ENCODE data around the gene CFAP61. TPM values are rescaled to one million over a fixed set of nuclear protein-coding genes. Genes with fewer than 3 reads are reported as not detected.

Gene CFAP61
- polyA plus RNA-seq, 1 of the 3 experiments (the other 2 are of a cell fraction) = 0.26 TPM

DNA sequence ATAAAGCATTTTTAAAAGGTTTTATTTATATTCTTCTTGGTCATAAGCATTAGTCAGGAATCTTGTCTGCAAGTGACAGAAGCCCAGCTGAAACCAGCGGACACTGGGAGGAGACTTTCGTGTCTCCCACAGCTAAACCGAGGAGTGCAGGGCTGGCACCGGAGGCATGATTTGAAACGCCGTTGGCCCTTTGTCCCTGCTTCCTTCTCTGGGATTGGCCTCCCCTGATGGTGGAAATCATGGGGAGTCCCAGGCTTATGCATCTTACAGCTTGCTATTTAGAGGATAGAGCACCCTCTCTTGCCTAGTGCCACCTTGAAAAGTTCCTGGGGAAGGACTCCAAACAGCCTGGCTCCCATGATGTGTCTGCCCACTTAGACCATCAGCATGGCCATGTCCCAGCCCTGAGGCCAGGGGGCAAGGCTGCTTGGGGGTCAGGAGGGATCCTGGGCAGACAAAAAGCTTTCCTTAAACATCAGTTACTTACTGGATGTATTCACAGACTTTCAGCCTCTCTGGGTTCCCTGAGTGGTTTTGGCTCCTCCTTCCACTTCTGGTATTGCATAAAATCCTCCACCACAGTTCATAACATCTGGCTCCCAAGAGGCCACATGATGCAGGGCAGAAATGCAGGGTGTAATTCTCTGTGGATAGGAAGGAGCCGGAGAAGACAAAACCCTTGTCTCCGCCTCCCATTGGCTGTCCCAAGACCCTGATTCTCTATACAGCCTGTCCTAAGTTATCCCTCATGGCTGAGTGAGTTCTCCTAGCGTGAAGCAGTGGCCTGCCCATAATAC lies 266.2 kb downstream of the CFAP61 start:
- no peaks in the 10 kb centered on the region for H3K36me3 ChIP-seq (replicated peaks in 1 of 2; ENCODE audit: control insufficient read depth in 1 of 2, insufficient read depth in 2 of 2, low read length in 1 of 2)
- no peak overlapping the region for H2AFZ ChIP-seq (ENCODE audit: low read depth)
- WGBS (ENCODE audit: low lambda C conversion rate) = 54% methylated on average over 9 of the region's 9 CpGs
- peaks cover 0 to 4% of the 10 kb centered on the region in 2 experiments; a peak in 1 of 4 replicates for H3K4me1 ChIP-seq (ENCODE audit: control insufficient read depth in 1 of 2, insufficient read depth in 2 of 2, low read depth in 1 of 2, low read length in 1 of 2)
- H3F3A ChIP-seq (replicated peaks; ENCODE audit: insufficient read depth) = no peaks in the 10 kb centered on the region
- H3K27ac ChIP-seq (ENCODE audit: low read depth in 2 of 2, low read length in 1 of 2) = no peak overlapping the region
- H3K4me2 ChIP-seq = no peak overlapping the region
- no peak for DNase-seq
- H3K9me3 ChIP-seq = no peaks in the 10 kb centered on the region
- ChIA-PET CTCF (no interaction called here), POLR2A (no interaction called here)
- no peaks in the 10 kb centered on the region for H3K27me3 ChIP-seq (ENCODE audit: insufficient read depth)
- H3K79me2 ChIP-seq (ENCODE audit: insufficient read depth) = no peaks in the 10 kb centered on the region
- H3K4me3 ChIP-seq (ENCODE audit: low read depth in 2 of 2, low read length in 1 of 2) = no peak overlapping the region
- H3K9me2 ChIP-seq = no peaks in the 10 kb centered on the region
- no peak overlapping the region for H3K9ac ChIP-seq
- TF ChIP-seq, protein P1, sequence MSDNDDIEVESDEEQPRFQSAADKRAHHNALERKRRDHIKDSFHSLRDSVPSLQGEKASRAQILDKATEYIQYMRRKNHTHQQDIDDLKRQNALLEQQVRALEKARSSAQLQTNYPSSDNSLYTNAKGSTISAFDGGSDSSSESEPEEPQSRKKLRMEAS (IDR thresholded peaks at IDR 0.05; ENCODE audit: low read depth) = no peak
- TF ChIP-seq EZH2phosphoT487 (IDR thresholded peaks at IDR 0.05; ENCODE audit: borderline replicate concordance, low read depth) = no peak
- H4K20me1 ChIP-seq (ENCODE audit: insufficient read depth) = no peaks in the 10 kb centered on the region

DNA sequence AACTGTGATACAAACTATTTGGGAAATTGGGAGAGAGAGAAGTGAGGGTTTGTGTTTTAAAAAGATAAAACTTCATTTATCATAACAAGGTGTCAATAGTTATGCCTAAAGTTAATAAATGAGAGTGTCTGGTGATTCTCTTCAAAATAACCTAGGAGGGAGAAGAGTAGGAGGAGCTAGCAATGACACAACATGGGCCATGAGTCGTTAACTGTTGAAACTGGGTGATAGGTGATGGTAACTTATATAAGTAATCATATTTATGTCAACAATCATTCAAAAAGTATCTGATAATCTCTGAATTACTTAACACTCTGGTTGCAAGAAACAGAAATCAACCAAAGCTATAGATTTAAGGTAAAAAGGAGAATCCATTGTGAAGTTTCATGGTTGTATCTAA lies 268.8 kb downstream of the CFAP61 start:
- no peak overlapping the region for H3K4me2 ChIP-seq
- H3K9me2 ChIP-seq = no peaks in the 10 kb centered on the region
- H3K9me3 ChIP-seq = no peaks in the 10 kb centered on the region
- H3K36me3 ChIP-seq (replicated peaks in 1 of 2; ENCODE audit: control insufficient read depth in 1 of 2, insufficient read depth in 2 of 2, low read length in 1 of 2) = no peaks in the 10 kb centered on the region
- H3K4me3 ChIP-seq (ENCODE audit: low read depth in 2 of 2, low read length in 1 of 2) = no peak overlapping the region
- no peaks in the 10 kb centered on the region for H3F3A ChIP-seq (replicated peaks; ENCODE audit: insufficient read depth)
- no peaks in the 10 kb centered on the region for H3K79me2 ChIP-seq (ENCODE audit: insufficient read depth)
- TF ChIP-seq CHD2 (IDR thresholded peaks at IDR 0.05; ENCODE audit: low read length, partially characterized antibody) (no peak), TCF12 (IDR thresholded peaks at IDR 0.05) (no peak), EP300 (IDR thresholded peaks at IDR 0.05; ENCODE audit: borderline replicate concordance in 1 of 2, low read depth in 1 of 2, low read length in 1 of 2) (no peak), NFIC (IDR thresholded peaks at IDR 0.05; ENCODE audit: borderline replicate concordance) (no peak), RFX5 (IDR thresholded peaks at IDR 0.05; ENCODE audit: low read length) (no peak), NRF1 (IDR thresholded peaks at IDR 0.05; ENCODE audit: low read depth, low read length) (no peak), POLR2AphosphoS5 (IDR thresholded peaks at IDR 0.05; ENCODE audit: low read depth, low read length) (no peak), SMC3 (IDR thresholded peaks at IDR 0.05; ENCODE audit: low read depth, low read length) (no peak), RAD21 (IDR thresholded peaks at IDR 0.05; ENCODE audit: low read length) (no peak), JUND (IDR thresholded peaks at IDR 0.05) (no peak)
- TF ChIP-seq, protein P2, sequence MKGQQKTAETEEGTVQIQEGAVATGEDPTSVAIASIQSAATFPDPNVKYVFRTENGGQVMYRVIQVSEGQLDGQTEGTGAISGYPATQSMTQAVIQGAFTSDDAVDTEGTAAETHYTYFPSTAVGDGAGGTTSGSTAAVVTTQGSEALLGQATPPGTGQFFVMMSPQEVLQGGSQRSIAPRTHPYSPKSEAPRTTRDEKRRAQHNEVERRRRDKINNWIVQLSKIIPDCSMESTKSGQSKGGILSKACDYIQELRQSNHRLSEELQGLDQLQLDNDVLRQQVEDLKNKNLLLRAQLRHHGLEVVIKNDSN (IDR thresholded peaks at IDR 0.05; ENCODE audit: borderline replicate concordance, low read depth) = no peak
- TF ChIP-seq, protein P3, sequence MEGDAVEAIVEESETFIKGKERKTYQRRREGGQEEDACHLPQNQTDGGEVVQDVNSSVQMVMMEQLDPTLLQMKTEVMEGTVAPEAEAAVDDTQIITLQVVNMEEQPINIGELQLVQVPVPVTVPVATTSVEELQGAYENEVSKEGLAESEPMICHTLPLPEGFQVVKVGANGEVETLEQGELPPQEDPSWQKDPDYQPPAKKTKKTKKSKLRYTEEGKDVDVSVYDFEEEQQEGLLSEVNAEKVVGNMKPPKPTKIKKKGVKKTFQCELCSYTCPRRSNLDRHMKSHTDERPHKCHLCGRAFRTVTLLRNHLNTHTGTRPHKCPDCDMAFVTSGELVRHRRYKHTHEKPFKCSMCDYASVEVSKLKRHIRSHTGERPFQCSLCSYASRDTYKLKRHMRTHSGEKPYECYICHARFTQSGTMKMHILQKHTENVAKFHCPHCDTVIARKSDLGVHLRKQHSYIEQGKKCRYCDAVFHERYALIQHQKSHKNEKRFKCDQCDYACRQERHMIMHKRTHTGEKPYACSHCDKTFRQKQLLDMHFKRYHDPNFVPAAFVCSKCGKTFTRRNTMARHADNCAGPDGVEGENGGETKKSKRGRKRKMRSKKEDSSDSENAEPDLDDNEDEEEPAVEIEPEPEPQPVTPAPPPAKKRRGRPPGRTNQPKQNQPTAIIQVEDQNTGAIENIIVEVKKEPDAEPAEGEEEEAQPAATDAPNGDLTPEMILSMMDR (IDR thresholded peaks at IDR 0.05) = no peak
- TF ChIP-seq, protein P4, sequence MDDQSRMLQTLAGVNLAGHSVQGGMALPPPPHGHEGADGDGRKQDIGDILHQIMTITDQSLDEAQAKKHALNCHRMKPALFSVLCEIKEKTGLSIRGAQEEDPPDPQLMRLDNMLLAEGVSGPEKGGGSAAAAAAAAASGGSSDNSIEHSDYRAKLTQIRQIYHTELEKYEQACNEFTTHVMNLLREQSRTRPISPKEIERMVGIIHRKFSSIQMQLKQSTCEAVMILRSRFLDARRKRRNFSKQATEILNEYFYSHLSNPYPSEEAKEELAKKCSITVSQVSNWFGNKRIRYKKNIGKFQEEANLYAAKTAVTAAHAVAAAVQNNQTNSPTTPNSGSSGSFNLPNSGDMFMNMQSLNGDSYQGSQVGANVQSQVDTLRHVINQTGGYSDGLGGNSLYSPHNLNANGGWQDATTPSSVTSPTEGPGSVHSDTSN (IDR thresholded peaks at IDR 0.05) = no peak
- TF ChIP-seq, protein P1 (IDR thresholded peaks at IDR 0.05; ENCODE audit: low read depth) = no peak
- ChIA-PET POLR2A (no interaction called here), CTCF (interaction anchor here (1.2 kb wide), 1 partner anchor 39 kb away, joined by 3 read pairs; no protein-coding TSS in a partner anchor)
- no peak for DNase-seq
- H3K27ac ChIP-seq (ENCODE audit: low read depth in 2 of 2, low read length in 1 of 2) = no peak overlapping the region
- H4K20me1 ChIP-seq (ENCODE audit: insufficient read depth) = no peaks in the 10 kb centered on the region
- peaks cover 0 to 4% of the 10 kb centered on the region in 2 experiments; a peak in 1 of 4 replicates for H3K4me1 ChIP-seq (ENCODE audit: control insufficient read depth in 1 of 2, insufficient read depth in 2 of 2, low read depth in 1 of 2, low read length in 1 of 2)
- H2AFZ ChIP-seq (ENCODE audit: low read depth) = no peak overlapping the region
- H3K27me3 ChIP-seq (ENCODE audit: insufficient read depth) = no peaks in the 10 kb centered on the region
- H3K9ac ChIP-seq = no peak overlapping the region
- WGBS (ENCODE audit: low lambda C conversion rate) = 15% methylated on average over 1 of the region's 1 CpG
